Measurements from ENCODE around the gene GPX4.
A peak's percentile ranks its signal among the peaks of the same experiment; 100 is the strongest.

Gene GPX4

GRCh38 chr19:1153891-1154730 lies 50.3 kb downstream of the GPX4 start:
- DNase-seq, result no peak

- DNase-seq, result peak; percentile 66
Measured at GRCh38 chr19:1154731-1155351, 51.0 kb downstream of the GPX4 start.

- DNase-seq, result no peak
Measured at GRCh38 chr19:1155352-1156304, 51.8 kb downstream of the GPX4 start.

All from right hindlimb (tissue), 1 donor.